PC-9 (cell line): Measurements from ENCODE around the gene PACSIN1. TPM values are rescaled to one million over a fixed set of nuclear protein-coding genes. Genes with fewer than 3 reads are reported as not detected.

ENCODE experiments used
- BruUV-seq: library from RNA; stranded (reverse); fragments of 400-500 nt; replicated peaks from 2 replicates; lab custom pipeline; 2021; lab: Mats Ljungman, UMichigan
- CTCF ChIA-PET: fragments of 300-600 bp; sonication (Branson Sonifier 250); formaldehyde crosslinking; loops from one replicate; lab custom pipeline; 2022; ENCODE audit warnings: antibody characterized with exemption; lab: Charles Lee
- POLR2A ChIA-PET: fragments of 300-600 bp; sonication (Branson Sonifier 250); formaldehyde crosslinking; loops from one replicate; lab custom pipeline; 2022; ENCODE audit warnings: antibody characterized with exemption; ENCODE audit not compliant: unreplicated experiment; lab: Charles Lee
- DNase-seq, 2 experiments: peaks; one replicate each; pipeline versions ENCODE4 v3.0.0 to v3.0.0-alpha.2; 2015 to 2022; ENCODE audit warnings: mixed read lengths in 1 of 2
- H2AFZ ChIP-seq: fragments of 200-600 bp; sonication (generic); 2 replicates; pipeline ENCODE4 v1.8.1; 2017; ENCODE audit warnings: antibody characterized with exemption
- H3F3A ChIP-seq: fragments of 200-600 bp; sonication (generic); 2 replicates; pipeline ENCODE4 v1.8.1; 2017; ENCODE audit warnings: antibody characterized with exemption, mild to moderate bottlenecking, low read depth; ENCODE audit not compliant: insufficient read depth
- H3K27ac ChIP-seq: fragments of 200-600 bp; sonication (generic); 2 replicates; pipeline ENCODE4 v1.6.1; 2016; ENCODE audit warnings: mixed run types
- H3K27me3 ChIP-seq: fragments of 200-600 bp; sonication (generic); 2 replicates; pipeline ENCODE4 v1.6.1; 2016; ENCODE audit warnings: low read depth, mixed run types; ENCODE audit not compliant: insufficient read depth
- H3K36me3 ChIP-seq: fragments of 200-600 bp; sonication (generic); 2 replicates; pipeline ENCODE4 v1.6.1; 2016; ENCODE audit warnings: low read depth, mixed run types
- H3K4me1 ChIP-seq: fragments of 200-600 bp; sonication (generic); replicated peaks from 2 replicates; pipeline ENCODE4 v1.6.1; 2016; ENCODE audit warnings: mixed run types; ENCODE audit not compliant: insufficient read depth
- H3K4me2 ChIP-seq: fragments of 200-600 bp; sonication (generic); 2 replicates; pipeline ENCODE4 v1.6.1; 2017; ENCODE audit warnings: mixed run types
- H3K4me3 ChIP-seq: fragments of 200-600 bp; sonication (generic); 2 replicates; pipeline ENCODE4 v1.6.1; 2016; ENCODE audit warnings: mixed run types
- H3K79me2 ChIP-seq: fragments of 200-600 bp; sonication (generic); 2 replicates; pipeline ENCODE4 v1.6.1; 2017; ENCODE audit warnings: low read depth, mixed run types
- H3K9me2 ChIP-seq: fragments of 200-600 bp; sonication (generic); 2 replicates; pipeline ENCODE4 v1.8.1; 2017; ENCODE audit warnings: mild to moderate bottlenecking; ENCODE audit not compliant: insufficient read depth
- H3K9me3 ChIP-seq: fragments of 200-600 bp; sonication (generic); 2 replicates; pipeline ENCODE4 v1.8.1; 2016; ENCODE audit warnings: low read depth; ENCODE audit not compliant: insufficient read depth
- H4K20me1 ChIP-seq: fragments of 200-600 bp; sonication (generic); 2 replicates; pipeline ENCODE4 v1.8.1; 2017; ENCODE audit not compliant: insufficient read depth
- EZH2 ChIP-seq: fragments of 200-600 bp; sonication (generic); IDR thresholded peaks from 2 replicates; pipeline ENCODE4 v1.8.0; 2017; ENCODE audit warnings: antibody characterized with exemption, low read depth
- intact Hi-C: fragments of 100-400 bp; cut with micrococcal nuclease; formaldehyde crosslinking; loops from one replicate; pipeline ENCODE4 v1.10.0; 2022; ENCODE audit not compliant: unreplicated experiment
- total RNA-seq: library from RNA; stranded (reverse); gene quantifications from 2 replicates; pipeline ENCODE4 v1.2.3, GENCODE V29; 2021
- TF ChIP-seq, protein P1 (sequence below): fragments of 200-600 bp; sonication (generic); conservative IDR thresholded peaks from 2 replicates; pipeline ENCODE4 v1.6.1; 2017; ENCODE audit warnings: mixed run types, antibody characterized with exemption, mild to moderate bottlenecking, moderate library complexity

Gene PACSIN1
- total RNA-seq, 1 experiment from 2014 or later = 5.0 TPM

DNA sequence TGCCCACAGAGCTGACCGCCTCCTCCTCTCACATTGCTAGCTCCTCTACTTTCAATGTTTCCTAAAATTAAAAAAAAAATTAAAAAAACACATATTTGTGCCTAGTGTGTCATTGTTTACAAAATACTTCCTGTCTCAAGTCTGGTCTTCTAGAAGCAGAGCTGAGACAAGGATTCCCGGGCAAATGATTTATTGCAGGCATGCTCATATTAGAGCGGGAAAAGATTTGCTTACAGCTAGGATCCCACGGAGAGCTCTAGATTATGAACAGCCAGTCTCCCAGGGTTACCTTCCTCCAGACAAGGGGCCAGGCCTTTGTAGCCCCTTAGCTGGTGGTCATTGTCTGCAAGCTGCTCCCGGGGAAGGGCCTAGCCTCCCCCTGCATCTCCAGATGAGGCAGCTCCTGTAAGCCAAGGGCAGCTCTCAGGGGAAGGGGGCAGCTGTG is 9.4 kb downstream of the PACSIN1 start:
- no peaks in the 10 kb centered on the region for H3K36me3 ChIP-seq
- H3K79me2 ChIP-seq = no peaks in the 10 kb centered on the region
- no peak overlapping the region for H3K4me2 ChIP-seq
- ChIA-PET CTCF (interaction anchor here (0.9 kb wide), 1 partner anchor 13 kb away, joined by 3 read pairs; no protein-coding TSS in a partner anchor), POLR2A (interaction anchor here (0.6 kb wide), 1 partner anchor 13 kb away, joined by 3 read pairs; no protein-coding TSS in a partner anchor)
- H3K4me3 ChIP-seq = no peak overlapping the region
- H3K27ac ChIP-seq = no peak overlapping the region
- H4K20me1 ChIP-seq = no peaks in the 10 kb centered on the region
- no peak for DNase-seq
- H3K9me3 ChIP-seq = no peaks in the 10 kb centered on the region
- H3K27me3 ChIP-seq = no peaks in the 10 kb centered on the region
- H3K9me2 ChIP-seq = no peaks in the 10 kb centered on the region
- no TSS peak for BruUV-seq
- peaks cover 6% of the 10 kb centered on the region; the same call in 1 of the 2 replicates for H3F3A ChIP-seq
- peaks cover 6% of the 10 kb centered on the region; the same call in 1 of the 2 replicates for H3K4me1 ChIP-seq
- intact Hi-C loops = no loop called here
- TF ChIP-seq, protein P1, sequence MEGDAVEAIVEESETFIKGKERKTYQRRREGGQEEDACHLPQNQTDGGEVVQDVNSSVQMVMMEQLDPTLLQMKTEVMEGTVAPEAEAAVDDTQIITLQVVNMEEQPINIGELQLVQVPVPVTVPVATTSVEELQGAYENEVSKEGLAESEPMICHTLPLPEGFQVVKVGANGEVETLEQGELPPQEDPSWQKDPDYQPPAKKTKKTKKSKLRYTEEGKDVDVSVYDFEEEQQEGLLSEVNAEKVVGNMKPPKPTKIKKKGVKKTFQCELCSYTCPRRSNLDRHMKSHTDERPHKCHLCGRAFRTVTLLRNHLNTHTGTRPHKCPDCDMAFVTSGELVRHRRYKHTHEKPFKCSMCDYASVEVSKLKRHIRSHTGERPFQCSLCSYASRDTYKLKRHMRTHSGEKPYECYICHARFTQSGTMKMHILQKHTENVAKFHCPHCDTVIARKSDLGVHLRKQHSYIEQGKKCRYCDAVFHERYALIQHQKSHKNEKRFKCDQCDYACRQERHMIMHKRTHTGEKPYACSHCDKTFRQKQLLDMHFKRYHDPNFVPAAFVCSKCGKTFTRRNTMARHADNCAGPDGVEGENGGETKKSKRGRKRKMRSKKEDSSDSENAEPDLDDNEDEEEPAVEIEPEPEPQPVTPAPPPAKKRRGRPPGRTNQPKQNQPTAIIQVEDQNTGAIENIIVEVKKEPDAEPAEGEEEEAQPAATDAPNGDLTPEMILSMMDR = no peak
- TF ChIP-seq EZH2 = no peak
- no peak overlapping the region for H2AFZ ChIP-seq

DNA sequence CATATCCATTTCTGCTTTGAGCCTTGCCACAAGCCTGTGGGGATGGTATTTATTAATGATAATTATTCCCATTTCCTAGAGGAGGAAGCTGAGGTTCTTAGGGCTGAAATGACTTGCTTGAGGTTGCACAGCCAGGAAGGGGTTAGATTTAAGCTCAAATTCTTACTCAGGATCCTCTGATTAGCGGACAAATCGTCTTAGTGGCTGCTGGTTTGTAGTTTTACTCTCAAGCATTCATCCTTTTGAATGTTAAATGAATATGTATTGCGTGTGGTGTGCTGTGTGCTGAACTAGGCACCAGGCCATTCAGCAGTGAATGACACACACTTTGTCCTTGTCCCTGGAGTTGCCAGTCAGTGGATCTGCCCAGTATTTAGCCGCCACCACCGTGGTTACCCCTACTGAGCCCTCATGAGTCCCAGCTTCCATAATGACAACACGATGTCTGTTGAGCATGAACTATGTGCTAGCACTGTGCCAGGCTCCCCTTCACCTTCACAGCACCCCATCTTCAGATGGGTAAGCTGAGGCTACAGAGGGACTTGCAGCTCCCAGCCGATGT is 10.0 kb downstream of the PACSIN1 start:
- H3K4me3 ChIP-seq = no peak overlapping the region
- peaks cover 6% of the 10 kb centered on the region; the same call in 1 of the 2 replicates for H3F3A ChIP-seq
- H3K4me2 ChIP-seq = no peak overlapping the region
- H4K20me1 ChIP-seq = no peaks in the 10 kb centered on the region
- no peak overlapping the region for H2AFZ ChIP-seq
- ChIA-PET CTCF (interaction anchor here (0.9 kb wide), 1 partner anchor 14 kb away, joined by 3 read pairs; no protein-coding TSS in a partner anchor), POLR2A (no interaction called here)
- BruUV-seq = no TSS peak
- H3K9me2 ChIP-seq = no peaks in the 10 kb centered on the region
- DNase-seq = no peak
- no peaks in the 10 kb centered on the region for H3K27me3 ChIP-seq
- TF ChIP-seq, protein P1 = no peak
- TF ChIP-seq EZH2 = no peak
- H3K9me3 ChIP-seq = no peaks in the 10 kb centered on the region
- H3K27ac ChIP-seq = no peak overlapping the region
- no peaks in the 10 kb centered on the region for H3K79me2 ChIP-seq
- H3K4me1 ChIP-seq = peaks cover 6% of the 10 kb centered on the region; the same call in 1 of the 2 replicates
- intact Hi-C loops = no loop called here
- no peaks in the 10 kb centered on the region for H3K36me3 ChIP-seq

DNA sequence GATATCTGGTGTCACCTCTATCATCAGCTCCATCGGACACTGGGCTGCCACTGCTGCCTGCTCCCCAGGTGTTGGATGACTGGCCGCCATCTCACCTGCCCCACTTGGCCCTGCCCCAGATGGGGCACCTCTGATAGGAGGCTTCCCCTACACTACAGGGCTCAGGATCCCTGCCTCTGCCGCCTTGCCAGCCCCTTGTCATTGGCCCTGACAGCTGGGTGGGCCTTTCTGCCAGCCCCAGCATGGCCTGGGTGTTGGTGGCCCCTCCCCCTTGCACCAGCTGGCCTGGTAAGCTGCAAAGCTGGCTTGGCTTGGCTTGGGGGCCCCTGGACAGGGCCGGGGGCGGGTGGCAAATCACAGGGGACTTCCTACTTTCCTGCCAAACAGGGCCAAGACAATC is 10.6 kb downstream of the PACSIN1 start:
- H3K27me3 ChIP-seq = no peaks in the 10 kb centered on the region
- no TSS peak for BruUV-seq
- TF ChIP-seq, protein P1 = no peak
- no peak for TF ChIP-seq EZH2

More for the DNA sequence above, 10.6 kb downstream of the PACSIN1 start:
- POLR2A ChIA-PET = no interaction called here
- Histone ChIP-seq H3K36me3 (no peaks in the 10 kb centered on the region), H3F3A (peaks cover 6% of the 10 kb centered on the region; the same call in 1 of the 2 replicates), H3K4me2 (no peak overlapping the region), H4K20me1 (no peaks in the 10 kb centered on the region), H2AFZ (no peak overlapping the region), H3K27ac (no peak overlapping the region), H3K79me2 (no peaks in the 10 kb centered on the region), H3K9me3 (no peaks in the 10 kb centered on the region), H3K4me1 (peaks cover 6% of the 10 kb centered on the region; the same call in 1 of the 2 replicates), H3K9me2 (no peaks in the 10 kb centered on the region), H3K4me3 (no peak overlapping the region)
- CTCF ChIA-PET = interaction anchor here (0.9 kb wide), 1 partner anchor 14 kb away, joined by 3 read pairs; no protein-coding TSS in a partner anchor
- no peak for DNase-seq
- intact Hi-C loops = no loop called here
